SHP77 treated with DMSO at 0.1 percent for 48 hours (cell line): ENCODE results near the gene FTSJ1.
"Not testable (repeated sequence)": the region's sequence is repeated elsewhere in the genome, so short reads cannot be mapped to it uniquely, and the experiment has no call there.

Experiments
- DNase-seq: peaks from one replicate; lab custom pipeline; 2025; lab: John Stamatoyannopoulos, UW

The FTSJ1 gene

GRCh38 chrX:48498374-48498809, 22.4 kb downstream of the FTSJ1 start:
- DNase-seq: no peak

DNA sequence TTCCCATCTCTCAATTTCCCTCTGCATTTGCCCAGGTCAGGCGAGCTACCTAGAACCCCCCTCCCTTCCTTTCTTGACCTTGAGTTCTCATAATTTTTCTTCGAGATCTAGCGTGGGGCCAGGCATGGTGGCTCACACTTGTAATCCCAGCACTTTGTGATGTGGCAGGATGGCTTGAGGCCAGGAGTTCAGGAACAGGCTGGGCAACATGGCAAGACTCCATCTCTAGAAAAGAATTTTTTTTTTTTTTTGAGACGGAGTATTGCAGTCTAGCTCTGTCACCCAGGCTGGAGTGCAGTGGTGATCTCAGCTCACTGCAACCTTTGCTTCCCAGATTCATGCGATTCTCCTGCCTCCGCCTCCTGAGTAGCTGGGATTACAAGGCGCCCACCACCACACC, 28.3 kb downstream of the FTSJ1 start:
- no peak for DNase-seq

- no peak for DNase-seq
These were observed 29.5 kb downstream of the FTSJ1 start for GRCh38 chrX:48505481-48505880.

DNA sequence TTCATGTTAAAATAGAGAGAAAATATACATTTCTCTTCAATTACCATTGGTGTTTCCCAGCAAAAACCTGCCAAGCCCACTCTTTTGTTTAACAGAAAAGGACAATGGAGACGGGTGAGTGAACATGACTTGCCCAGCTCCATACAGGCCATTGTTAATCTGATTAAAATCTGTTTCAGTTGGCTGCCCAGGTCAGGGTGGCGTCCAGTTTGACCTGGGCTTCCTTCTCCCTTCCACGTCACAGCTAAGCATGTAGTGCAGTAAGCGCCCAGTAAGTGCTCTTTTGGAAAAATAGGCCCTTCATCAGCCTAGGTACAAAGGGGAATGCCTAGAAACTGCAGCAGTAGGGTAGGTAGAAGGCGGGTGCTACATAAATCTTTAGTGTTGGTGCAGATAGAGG, 31.2 kb downstream of the FTSJ1 start:
- DNase-seq: no peak

DNA sequence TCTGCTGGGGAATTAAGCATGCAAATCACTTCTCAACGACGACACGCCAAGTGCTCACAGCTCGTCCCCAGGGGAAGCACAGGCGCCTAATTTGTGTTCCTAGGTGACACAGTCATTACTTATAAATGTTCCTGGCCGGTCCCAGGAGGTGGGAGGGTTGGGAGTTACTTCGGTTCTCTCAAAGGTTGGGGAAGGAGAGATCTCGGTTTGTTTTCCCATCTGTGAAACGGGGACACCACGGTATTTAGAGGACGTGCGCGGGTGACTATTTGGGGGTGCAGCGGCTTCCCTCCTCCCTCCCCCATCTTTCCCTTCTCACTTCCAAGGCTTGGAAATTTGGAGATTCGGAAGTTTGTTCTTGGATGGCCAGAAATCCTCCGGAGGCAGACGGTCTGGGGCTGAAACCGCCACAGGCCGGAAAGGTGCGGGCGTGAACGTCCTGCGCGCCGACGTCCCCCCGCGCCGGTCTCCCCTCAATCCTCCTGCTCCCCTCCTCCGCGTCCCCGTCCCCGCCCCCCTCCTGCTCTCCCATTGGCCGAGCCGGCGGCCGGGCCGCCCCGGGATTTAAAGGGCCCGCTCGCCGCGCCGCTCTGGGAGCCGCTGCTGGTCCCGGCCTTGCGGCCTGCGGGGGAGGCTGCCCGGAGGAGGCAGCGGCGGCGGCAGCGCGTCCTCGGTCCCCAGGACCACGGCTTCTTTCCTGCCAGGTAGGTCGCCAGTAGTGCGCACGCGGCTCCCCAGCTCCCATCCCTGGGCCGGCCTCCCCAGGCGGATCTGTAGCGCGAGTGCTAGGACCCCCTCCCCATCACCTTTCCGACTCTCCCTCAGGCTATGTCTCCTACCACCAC, 32.6 kb downstream of the FTSJ1 start, which contains the start of gene PORCN:
PORCN (plus strand) TSS at position 593 of the 845 bp plus-strand sequence. CDS start 829 bp downstream, outside the sequence.
- no peak for DNase-seq

DNA sequence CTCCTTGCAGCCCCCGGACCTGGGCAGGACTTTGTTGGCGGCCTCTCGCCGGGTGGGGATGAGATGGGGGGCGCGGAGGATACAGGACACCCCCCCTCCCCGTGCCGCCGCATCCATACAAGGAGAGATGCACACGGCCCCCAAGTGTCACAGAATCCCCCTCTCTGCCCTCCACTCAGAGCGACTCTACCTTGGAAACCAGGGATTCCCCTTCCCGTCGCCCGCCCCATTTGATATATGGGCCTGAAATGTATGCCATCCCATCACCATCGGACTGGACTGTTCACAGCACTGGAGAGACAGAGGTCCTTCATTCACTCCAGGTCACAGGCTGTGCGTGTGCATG, 33.2 kb downstream of the FTSJ1 start:
- no peak for DNase-seq

DNA sequence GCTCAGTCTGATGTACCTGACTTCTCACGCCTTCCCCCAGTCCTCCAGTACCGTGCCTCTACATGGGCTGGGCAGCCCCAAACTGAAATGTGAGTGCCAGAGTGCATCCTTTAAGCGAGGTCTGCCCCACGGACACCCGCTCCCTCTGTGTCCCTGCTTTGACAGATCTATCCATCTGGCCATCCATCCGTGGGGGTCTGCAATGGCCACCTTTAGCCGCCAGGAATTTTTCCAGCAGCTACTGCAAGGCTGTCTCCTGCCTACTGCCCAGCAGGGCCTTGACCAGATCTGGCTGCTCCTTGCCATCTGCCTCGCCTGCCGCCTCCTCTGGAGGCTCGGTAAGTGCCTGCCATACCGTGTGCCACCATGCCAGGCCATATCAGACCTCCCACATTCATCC, 33.6 kb downstream of the FTSJ1 start:
- DNase-seq: no peak

- no peak for DNase-seq
These were observed 35.6 kb downstream of the FTSJ1 start for GRCh38 chrX:48511560-48511959.

DNA sequence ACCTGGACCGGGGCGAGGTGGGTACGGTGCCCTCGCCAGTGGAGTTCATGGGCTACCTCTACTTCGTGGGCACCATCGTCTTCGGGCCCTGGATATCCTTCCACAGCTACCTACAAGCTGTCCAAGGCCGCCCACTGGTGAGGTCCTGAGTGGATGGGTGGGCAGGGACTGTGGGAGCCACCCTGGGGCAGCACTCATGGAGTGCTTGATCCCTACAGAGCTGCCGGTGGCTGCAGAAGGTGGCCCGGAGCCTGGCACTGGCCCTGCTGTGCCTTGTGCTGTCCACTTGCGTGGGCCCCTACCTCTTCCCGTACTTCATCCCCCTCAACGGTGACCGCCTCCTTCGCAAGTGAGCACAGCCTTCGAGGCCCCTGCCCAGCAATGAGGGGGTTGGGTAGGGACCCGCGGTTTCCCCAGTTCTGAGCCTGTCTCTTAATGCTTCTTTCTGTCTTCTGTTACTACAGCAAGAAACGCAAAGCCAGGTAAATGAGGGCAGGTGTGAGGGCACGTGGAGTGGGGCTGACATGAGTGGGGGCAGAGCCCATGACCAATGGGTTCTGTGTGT, 36.5 kb downstream of the FTSJ1 start:
- DNase-seq: no peak

GRCh38 chrX:48513670-48514069, 37.7 kb downstream of the FTSJ1 start:
- no peak for DNase-seq

- no peak for DNase-seq
These were observed 38.3 kb downstream of the FTSJ1 start for GRCh38 chrX:48514126-48514806.

DNA sequence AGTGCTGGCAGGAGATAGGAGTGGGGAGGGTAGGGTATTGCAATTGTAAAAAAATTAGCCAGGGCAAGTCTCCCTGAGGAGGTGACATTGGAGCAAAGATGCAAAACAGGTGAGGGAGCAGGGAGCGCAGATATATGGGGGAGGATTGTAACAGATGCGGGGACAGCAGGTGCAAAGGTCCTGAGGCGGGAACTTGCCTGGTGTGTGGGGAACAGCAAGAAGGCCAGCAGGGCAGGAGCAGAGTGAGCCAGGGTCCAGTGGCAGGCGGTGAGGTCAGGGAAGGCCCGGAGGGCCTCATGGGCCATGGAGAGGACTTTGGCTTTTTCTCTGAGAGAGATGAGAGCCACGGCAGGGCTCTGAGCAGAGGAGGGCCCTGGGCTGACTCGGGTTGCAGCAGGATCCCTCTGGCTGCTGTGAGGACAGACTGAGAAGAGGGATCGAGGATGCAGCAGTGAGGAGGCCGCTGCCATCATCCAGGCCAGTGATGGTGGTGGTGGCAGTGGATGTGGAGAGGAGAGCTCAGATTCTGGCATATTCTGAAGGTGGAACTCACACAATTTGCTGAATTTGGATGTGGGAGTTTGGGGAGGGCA, 39.0 kb downstream of the FTSJ1 start:
- no peak for DNase-seq

GRCh38 chrX:48515842-48516241, 39.8 kb downstream of the FTSJ1 start:
- DNase-seq: no peak

- DNase-seq: no peak
These were observed 40.3 kb downstream of the FTSJ1 start for GRCh38 chrX:48516285-48516684.

- DNase-seq: no peak
These were observed 41.0 kb downstream of the FTSJ1 start for GRCh38 chrX:48516987-48517386.

DNA sequence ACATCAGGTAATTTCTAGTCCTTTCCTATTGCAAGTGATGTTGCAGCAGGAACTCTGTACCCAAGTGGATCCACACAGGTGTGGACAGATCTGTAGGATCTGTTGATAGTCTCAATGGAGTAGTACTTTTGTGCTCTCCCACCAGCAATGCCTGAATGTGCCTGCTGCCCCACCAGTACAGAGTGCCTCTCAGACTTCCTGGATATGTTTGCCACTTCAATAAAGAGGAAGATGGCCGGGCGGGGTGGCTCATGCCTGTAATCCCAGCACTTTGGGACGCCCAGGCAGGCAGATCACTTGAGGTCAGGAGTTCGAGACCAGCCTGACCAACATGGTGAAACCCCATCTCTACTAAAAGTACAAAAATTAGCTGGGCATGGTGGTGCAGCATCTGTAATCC, 43.5 kb downstream of the FTSJ1 start:
- DNase-seq: not testable (repeated sequence)

GRCh38 chrX:48520455-48520854, 44.5 kb downstream of the FTSJ1 start:
- DNase-seq: no peak

DNA sequence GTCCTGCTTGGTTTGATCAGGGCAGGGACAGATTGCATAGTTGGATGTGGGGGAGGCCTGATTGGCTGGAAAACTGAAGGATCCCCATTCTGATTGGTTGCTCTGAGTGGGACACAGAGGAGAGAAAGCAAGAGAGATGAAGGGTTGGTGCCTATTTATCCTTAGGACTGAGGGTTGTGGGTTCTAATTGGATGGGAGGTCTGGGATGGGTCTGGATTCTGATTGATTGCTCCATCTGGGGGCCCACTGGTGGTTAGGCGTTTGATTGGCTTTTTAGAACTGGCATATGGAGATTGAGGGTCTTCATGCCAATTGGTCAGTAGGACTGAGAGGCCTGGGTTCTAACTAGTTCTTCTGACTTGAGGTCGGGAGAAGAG, 45.0 kb downstream of the FTSJ1 start:
- DNase-seq: no peak

DNA sequence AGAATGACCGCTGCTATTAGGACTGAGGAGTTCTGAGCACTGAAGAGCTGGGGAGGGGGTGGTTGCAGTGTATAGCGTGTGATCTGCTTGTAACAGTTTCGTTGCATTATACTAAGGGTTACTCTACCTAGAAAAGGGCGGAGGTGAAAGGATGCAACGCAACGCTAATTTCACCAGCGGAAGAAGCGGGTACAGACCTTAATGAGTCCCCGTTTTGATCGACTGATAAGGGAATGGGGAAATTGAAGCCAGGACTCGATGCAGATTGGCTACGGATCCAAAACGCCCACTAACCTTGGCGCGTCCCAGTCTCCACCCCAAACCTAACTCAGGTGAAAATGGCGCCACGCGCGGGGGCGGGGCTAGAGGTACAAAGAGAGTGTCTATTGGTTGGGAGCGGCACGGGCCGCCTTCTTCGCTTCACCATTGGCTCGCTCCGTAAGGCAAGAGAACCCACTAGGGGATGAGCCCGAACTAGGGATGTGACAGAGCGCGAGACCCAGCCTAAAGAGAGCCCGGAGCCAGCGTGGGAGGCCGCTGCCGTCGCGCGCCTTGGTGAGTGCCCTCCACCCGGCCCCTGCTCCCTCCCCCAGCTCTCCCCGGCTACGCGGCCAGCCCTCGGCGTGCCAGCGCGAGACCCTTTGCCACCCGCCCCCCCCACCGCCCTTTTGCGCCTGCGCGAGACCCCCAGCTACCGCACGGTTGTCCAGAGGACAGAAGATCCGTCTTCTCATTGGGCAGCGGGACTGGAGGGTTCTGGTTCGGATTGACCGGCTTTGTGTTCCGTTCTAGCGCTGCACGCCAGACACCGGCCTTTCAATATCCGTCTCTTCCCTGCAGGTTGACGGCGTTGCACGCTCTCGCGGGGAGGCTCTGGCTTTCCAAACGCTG, 45.6 kb downstream of the FTSJ1 start, which contains the start of gene EBP:
EBP (plus strand) TSS at position 456 of the 891 bp plus-strand sequence. CDS start 1,964 bp downstream, outside the sequence.
- peak; percentile 86 for DNase-seq

- DNase-seq: no peak
These were observed 46.3 kb downstream of the FTSJ1 start for GRCh38 chrX:48522291-48522690.

DNA sequence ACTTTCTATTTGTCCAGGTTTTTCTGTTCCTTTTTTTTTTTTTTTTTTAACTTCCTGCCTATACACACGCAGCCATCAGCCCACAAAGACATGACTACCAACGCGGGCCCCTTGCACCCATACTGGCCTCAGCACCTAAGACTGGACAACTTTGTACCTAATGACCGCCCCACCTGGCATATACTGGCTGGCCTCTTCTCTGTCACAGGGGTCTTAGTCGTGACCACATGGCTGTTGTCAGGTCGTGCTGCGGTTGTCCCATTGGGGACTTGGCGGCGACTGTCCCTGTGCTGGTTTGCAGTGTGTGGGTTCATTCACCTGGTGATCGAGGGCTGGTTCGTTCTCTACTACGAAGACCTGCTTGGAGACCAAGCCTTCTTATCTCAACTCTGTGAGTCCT, 47.7 kb downstream of the FTSJ1 start:
- no peak for DNase-seq

DNA sequence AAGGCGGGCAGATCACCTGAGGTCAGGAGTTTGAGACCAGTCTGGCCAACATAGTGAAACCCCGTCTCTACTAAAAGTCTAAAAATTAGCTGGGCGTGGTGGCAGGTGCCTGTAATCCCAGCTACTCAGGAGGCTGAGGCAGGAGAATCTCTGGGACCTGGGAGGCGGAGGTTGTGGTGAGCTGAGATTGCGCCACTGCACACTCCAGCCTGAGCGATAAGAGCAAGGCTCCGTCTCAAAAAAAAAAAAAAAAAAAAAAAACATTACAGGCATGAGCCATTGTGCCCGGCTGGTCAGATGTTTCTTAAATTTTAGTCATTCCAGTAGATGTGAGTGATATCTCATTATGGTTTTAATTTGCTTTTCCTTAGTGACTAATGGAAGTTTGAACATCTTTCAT, 49.9 kb downstream of the FTSJ1 start:
- DNase-seq: not testable (repeated sequence)
